Karpas-422 (cell line): Measurements from ENCODE around the gene HMOX2. TPM values are rescaled to one million over a fixed set of nuclear protein-coding genes. Genes with fewer than 3 reads are reported as not detected.

Experiments used
- DNase-seq: peaks from one replicate; pipeline ENCODE4 v3.0.0-alpha.2; 2015
- H2AFZ ChIP-seq: fragments of 200-600 bp; sonication (generic); 2 replicates; pipeline ENCODE4 v1.6.1; 2014; ENCODE audit warnings: antibody characterized with exemption, low read length, mixed read lengths
- H3K27ac ChIP-seq: fragments of 200-600 bp; sonication (generic); 2 replicates; pipeline ENCODE4 v1.5.1; 2014; ENCODE audit warnings: mild to moderate bottlenecking, low read length, moderate library complexity
- H3K27me3 ChIP-seq: fragments of 200-600 bp; sonication (generic); 2 replicates; pipeline ENCODE4 v1.6.1; 2014; ENCODE audit warnings: low read length, mixed read lengths
- H3K36me3 ChIP-seq: fragments of 200-600 bp; sonication (generic); 2 replicates; pipeline ENCODE4 v1.6.1; 2014; ENCODE audit warnings: low read length, mixed read lengths; ENCODE audit not compliant: insufficient read depth
- H3K4me1 ChIP-seq: fragments of 200-600 bp; sonication (generic); 2 replicates; pipeline ENCODE4 v1.6.1; 2014; ENCODE audit warnings: mild to moderate bottlenecking, low read length, mixed read lengths
- H3K4me2 ChIP-seq: fragments of 200-600 bp; sonication (generic); 2 replicates; pipeline ENCODE4 v1.6.1; 2014; ENCODE audit warnings: low read length, low read depth, mild to moderate bottlenecking; ENCODE audit not compliant: poor library complexity, severe bottlenecking
- H3K4me3 ChIP-seq: fragments of 200-600 bp; sonication (generic); 2 replicates; pipeline ENCODE4 v1.5.1; 2014; ENCODE audit warnings: mild to moderate bottlenecking, antibody characterized with exemption, low read length, mixed read lengths
- H3K79me2 ChIP-seq: fragments of 200-600 bp; sonication (generic); 2 replicates; pipeline ENCODE4 v1.6.1; 2014; ENCODE audit warnings: mild to moderate bottlenecking, low read length, mixed read lengths
- H3K9ac ChIP-seq: fragments of 200-600 bp; sonication (generic); 2 replicates; pipeline ENCODE4 v1.6.0; 2014; ENCODE audit warnings: low read length
- H3K9me2 ChIP-seq: fragments of 200-600 bp; sonication (generic), shearing (Covaris generic); replicated peaks from 2 replicates; pipeline ENCODE4 v1.6.0; 2014; ENCODE audit warnings: mild to moderate bottlenecking, low read length, moderate library complexity; ENCODE audit not compliant: insufficient read depth
- H3K9me3 ChIP-seq: fragments of 300-700, 200-600 bp; sonication (generic); 2 replicates; pipeline ENCODE4 v1.6.1; 2014; ENCODE audit warnings: low read length, mixed read lengths
- H4K20me1 ChIP-seq: fragments of 200-600 bp; sonication (generic); 2 replicates; pipeline ENCODE4 v1.6.1; 2014; ENCODE audit warnings: mild to moderate bottlenecking, antibody characterized with exemption, low read length, low read depth; ENCODE audit not compliant: insufficient read depth
- total RNA-seq: library from RNA; depleted of rRNA; stranded (reverse); fragments of >200 nt; shearing (Covaris generic); gene quantifications from 2 replicates; pipeline ENCODE4 v1.2.3, GENCODE V29; 2014; ENCODE audit warnings: low replicate concordance

HMOX2 gene
- total RNA-seq, 1 experiment from 2014 or later = 50.1 TPM

GRCh38 chr16:4500272-4500671 is 24.1 kb downstream of the HMOX2 start:
- Histone ChIP-seq H4K20me1 (no peaks in the 10 kb centered on the region), H3K36me3 (no peaks in the 10 kb centered on the region), H3K4me2 (no peak overlapping the region), H3K9ac (no peak overlapping the region), H3K4me3 (no peak overlapping the region), H3K4me1 (peaks cover 17% of the 10 kb centered on the region), H2AFZ (no peak overlapping the region), H3K79me2 (peaks cover 82% of the 10 kb centered on the region), H3K9me3 (no peaks in the 10 kb centered on the region), H3K27me3 (no peaks in the 10 kb centered on the region), H3K9me2 (no peaks in the 10 kb centered on the region), H3K27ac (no peak overlapping the region)
- no peak for DNase-seq

DNA sequence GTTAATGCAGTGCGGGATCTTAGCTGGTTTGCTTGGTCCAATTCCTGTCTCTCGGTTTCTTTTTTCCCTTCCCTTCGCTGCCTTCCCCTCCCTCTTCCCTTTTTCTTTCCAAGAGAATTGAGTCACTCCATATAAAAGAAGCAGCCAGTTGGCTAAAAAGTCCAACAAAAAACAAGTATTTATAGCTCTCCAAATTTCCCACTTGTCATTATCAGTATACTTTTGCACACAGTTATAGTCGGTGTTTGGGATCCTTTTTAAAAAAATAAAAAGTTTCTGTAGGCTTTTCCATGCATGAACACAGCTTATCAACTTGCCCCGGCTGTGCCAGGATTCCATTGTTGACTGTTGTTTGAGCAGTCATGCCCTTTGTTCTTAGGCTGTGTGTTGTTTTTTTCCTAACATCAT is 24.9 kb downstream of the HMOX2 start:
- H3K79me2 ChIP-seq = peaks cover 77% of the 10 kb centered on the region
- no peak overlapping the region for H3K27ac ChIP-seq
- no peak overlapping the region for H3K4me3 ChIP-seq
- DNase-seq = no peak
- H3K9ac ChIP-seq = no peak overlapping the region
- peaks cover 25% of the 10 kb centered on the region for H3K4me1 ChIP-seq
- H3K9me2 ChIP-seq = no peaks in the 10 kb centered on the region
- no peaks in the 10 kb centered on the region for H3K36me3 ChIP-seq
- H3K4me2 ChIP-seq = no peak overlapping the region
- H3K9me3 ChIP-seq = no peaks in the 10 kb centered on the region
- no peak overlapping the region for H2AFZ ChIP-seq
- no peaks in the 10 kb centered on the region for H3K27me3 ChIP-seq
- H4K20me1 ChIP-seq = no peaks in the 10 kb centered on the region

DNA sequence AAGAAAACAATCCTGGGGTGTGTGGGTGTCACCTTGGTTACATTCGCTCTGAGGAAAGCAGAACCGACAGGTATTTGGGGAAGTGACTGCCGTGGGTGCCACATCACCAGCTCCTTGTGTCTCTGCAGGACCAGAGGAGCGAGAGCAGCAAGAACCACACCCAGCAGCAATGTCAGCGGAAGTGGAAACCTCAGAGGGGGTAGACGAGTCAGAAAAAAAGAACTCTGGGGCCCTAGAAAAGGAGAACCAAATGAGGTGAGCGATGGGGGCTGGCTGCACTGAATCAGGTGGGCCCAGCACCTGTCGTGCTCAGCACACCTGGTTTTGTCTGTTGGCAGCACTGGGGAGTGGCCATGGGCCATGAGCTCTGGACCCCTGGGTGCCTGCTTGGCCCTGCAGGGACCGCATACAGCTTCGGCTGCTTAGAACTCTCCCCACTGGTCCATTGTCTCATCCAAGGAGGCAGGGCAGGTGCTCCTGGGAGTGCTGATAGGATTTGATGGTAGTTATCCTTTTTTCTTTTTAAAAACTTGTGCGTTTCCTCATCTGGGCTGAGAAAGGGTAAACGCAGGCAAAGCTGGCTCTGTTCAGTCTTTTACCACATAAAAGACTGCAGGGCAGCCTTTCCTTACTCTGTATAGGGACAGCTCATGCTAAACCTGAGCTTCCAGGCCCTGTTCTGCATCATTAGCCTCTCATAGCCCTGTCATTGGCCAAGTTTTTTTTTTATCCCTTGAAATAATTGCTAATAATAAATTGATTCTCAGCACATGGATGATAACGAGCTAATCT is 29.4 kb downstream of the HMOX2 start:
- Histone ChIP-seq H3K27me3 (no peaks in the 10 kb centered on the region), H3K9me2 (no peaks in the 10 kb centered on the region), H3K27ac (peak overlapping the region; percentile 86), H2AFZ (no peak overlapping the region), H3K4me3 (peak overlapping the region; percentile 40; the same call in 1 of the 2 replicates), H3K36me3 (0 out of 2 replicates have a peak, but pooled peaks cover 6% of the 10 kb centered on the region), H3K79me2 (peaks cover 40% of the 10 kb centered on the region), H3K4me1 (peaks cover 28% of the 10 kb centered on the region), H3K9ac (peak overlapping the region; percentile 46), H3K9me3 (no peaks in the 10 kb centered on the region), H3K4me2 (peak overlapping the region; percentile 70), H4K20me1 (no peaks in the 10 kb centered on the region)
- DNase-seq = peak; percentile 93

DNA sequence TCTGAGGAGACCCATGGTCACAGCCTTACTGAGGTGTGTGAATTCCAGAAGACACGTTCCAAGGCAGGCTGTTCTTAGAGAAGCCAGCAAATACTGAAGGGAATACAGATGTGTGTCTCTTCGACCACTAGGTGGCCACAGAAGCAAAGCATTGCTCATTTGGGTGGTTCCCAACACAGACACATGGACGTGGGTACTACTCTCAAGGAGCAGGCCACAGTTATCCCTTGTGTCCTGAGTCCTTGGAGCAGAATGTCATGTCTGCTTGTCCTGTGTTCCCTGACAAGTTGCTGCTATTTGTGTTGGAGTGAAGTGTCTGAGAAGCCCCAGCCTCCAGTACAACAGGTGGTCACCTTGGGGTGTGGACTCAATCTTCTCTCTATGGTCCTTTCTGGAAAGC is 30.3 kb downstream of the HMOX2 start:
- Histone ChIP-seq H3K36me3 (0 out of 2 replicates have a peak, but pooled peaks cover 6% of the 10 kb centered on the region), H3K27me3 (no peaks in the 10 kb centered on the region), H3K9me2 (no peaks in the 10 kb centered on the region), H3K4me3 (no peak overlapping the region), H3K9ac (peak overlapping the region; percentile 46; the same call in 1 of the 2 replicates), H3K4me1 (peaks cover 28% of the 10 kb centered on the region), H3K79me2 (peaks cover 32% of the 10 kb centered on the region), H3K9me3 (no peaks in the 10 kb centered on the region), H3K27ac (peak overlapping the region; percentile 86; the same call in 1 of the 2 replicates), H4K20me1 (no peaks in the 10 kb centered on the region), H2AFZ (no peak overlapping the region), H3K4me2 (no peak overlapping the region)
- DNase-seq = peak; percentile 86

GRCh38 chr16:4507588-4508345 is 31.6 kb downstream of the HMOX2 start:
- H3K4me3 ChIP-seq = no peak overlapping the region

DNA sequence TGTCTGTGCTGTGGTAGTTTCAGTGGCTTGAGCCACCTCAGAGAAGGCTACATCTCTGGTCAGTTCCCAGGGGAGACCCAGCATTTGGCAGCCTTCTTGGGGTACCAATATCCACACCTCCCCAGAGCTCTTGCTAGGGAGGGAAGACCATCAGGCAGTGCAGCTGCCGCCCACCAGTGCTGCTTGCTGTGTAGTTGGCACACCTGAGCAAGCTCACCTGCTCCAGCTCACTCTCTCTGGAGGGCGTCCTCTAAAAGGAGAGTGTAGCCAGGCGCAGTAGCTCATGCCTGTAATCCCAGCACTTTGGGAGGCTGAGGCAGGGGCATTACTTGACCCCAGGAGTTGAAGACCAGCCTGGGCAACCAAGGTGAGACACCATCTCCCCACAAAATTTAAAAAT is 32.6 kb downstream of the HMOX2 start:
- no peak overlapping the region for H3K4me2 ChIP-seq
- H3K27me3 ChIP-seq = no peaks in the 10 kb centered on the region
- no peak overlapping the region for H3K4me3 ChIP-seq
- no peaks in the 10 kb centered on the region for H3K9me2 ChIP-seq
- no peak for DNase-seq
- no peak overlapping the region for H3K9ac ChIP-seq
- no peaks in the 10 kb centered on the region for H3K9me3 ChIP-seq
- no peak overlapping the region for H2AFZ ChIP-seq
- 0 out of 2 replicates have a peak, but pooled peaks cover 6% of the 10 kb centered on the region for H3K36me3 ChIP-seq
- H3K27ac ChIP-seq = no peak overlapping the region
- peaks cover 20% of the 10 kb centered on the region for H3K4me1 ChIP-seq
- peaks cover 15% of the 10 kb centered on the region for H3K79me2 ChIP-seq
- H4K20me1 ChIP-seq = no peaks in the 10 kb centered on the region

More at GRCh38 chr16:4507588-4508345, 31.6 kb downstream of the HMOX2 start:
- Histone ChIP-seq H3K27me3 (no peaks in the 10 kb centered on the region), H3K36me3 (0 out of 2 replicates have a peak, but pooled peaks cover 6% of the 10 kb centered on the region), H3K9ac (no peak overlapping the region), H3K9me2 (no peaks in the 10 kb centered on the region), H3K27ac (no peak overlapping the region), H2AFZ (no peak overlapping the region), H3K9me3 (no peaks in the 10 kb centered on the region), H3K4me2 (no peak overlapping the region), H3K79me2 (peaks cover 21% of the 10 kb centered on the region), H3K4me1 (peaks cover 28% of the 10 kb centered on the region), H4K20me1 (no peaks in the 10 kb centered on the region)
- no peak for DNase-seq

GRCh38 chr16:4509420-4509819 is 33.2 kb downstream of the HMOX2 start:
- Histone ChIP-seq H3K9ac (no peak overlapping the region), H4K20me1 (no peaks in the 10 kb centered on the region), H3K4me1 (peaks cover 18% of the 10 kb centered on the region), H3K9me3 (no peaks in the 10 kb centered on the region), H3K27ac (no peak overlapping the region), H3K27me3 (no peaks in the 10 kb centered on the region), H3K4me2 (no peak overlapping the region), H3K9me2 (no peaks in the 10 kb centered on the region), H3K79me2 (peaks cover 12% of the 10 kb centered on the region), H2AFZ (no peak overlapping the region), H3K36me3 (0 out of 2 replicates have a peak, but pooled peaks cover 6% of the 10 kb centered on the region), H3K4me3 (no peak overlapping the region)
- DNase-seq = no peak

DNA sequence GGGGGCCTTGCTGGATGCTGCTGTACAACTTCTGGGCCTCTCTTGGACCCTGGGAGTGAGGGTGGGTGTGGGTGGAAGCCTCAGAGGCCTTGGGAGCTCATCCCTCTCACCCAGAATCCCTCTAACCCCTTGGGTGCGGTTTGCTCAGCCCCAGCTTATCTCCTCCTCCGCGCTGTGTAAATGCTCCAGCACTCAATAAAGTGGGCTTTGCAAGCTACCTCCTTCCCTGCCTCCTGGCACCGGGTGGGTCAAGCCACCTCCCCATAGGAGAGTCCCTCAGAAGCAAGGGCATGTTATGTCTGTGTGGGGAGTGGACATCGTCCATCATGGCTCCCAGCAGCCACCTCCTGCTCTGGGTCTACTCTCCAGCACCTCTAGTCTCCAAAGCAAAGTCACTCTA is 33.9 kb downstream of the HMOX2 start:
- no peak overlapping the region for H3K27ac ChIP-seq
- peaks cover 12% of the 10 kb centered on the region for H3K4me1 ChIP-seq

More for the DNA sequence above, 33.9 kb downstream of the HMOX2 start:
- H4K20me1 ChIP-seq = peaks cover 2% of the 10 kb centered on the region; the same call in 1 of the 2 replicates
- no peaks in the 10 kb centered on the region for H3K9me3 ChIP-seq
- H2AFZ ChIP-seq = no peak overlapping the region
- H3K4me3 ChIP-seq = no peak overlapping the region
- H3K9me2 ChIP-seq = no peaks in the 10 kb centered on the region
- no peak for DNase-seq
- H3K36me3 ChIP-seq = 0 out of 2 replicates have a peak, but pooled peaks cover 6% of the 10 kb centered on the region
- no peak overlapping the region for H3K4me2 ChIP-seq
- no peaks in the 10 kb centered on the region for H3K27me3 ChIP-seq
- H3K9ac ChIP-seq = no peak overlapping the region
- H3K79me2 ChIP-seq = peaks cover 8% of the 10 kb centered on the region; the same call in 1 of the 2 replicates
